GM04504 (cell line): ENCODE measurements around the gene PLEKHN1.

Experiments used
- DNase-seq: peaks from one replicate; pipeline ENCODE4 v3.0.0-alpha.2; 2012; ENCODE audit warnings: low read depth

Gene PLEKHN1

GRCh38 chr1:929712-930632 lies 36.3 kb upstream of the PLEKHN1 start:
- DNase-seq, result no peak

- no peak for DNase-seq
Observed at GRCh38 chr1:930633-931138, 35.6 kb upstream of the PLEKHN1 start.

- no peak for DNase-seq
Observed at GRCh38 chr1:931380-932172, 34.7 kb upstream of the PLEKHN1 start.

GRCh38 chr1:932173-932510 lies 34.1 kb upstream of the PLEKHN1 start:
- DNase-seq, result no peak

GRCh38 chr1:932776-933602 lies 33.3 kb upstream of the PLEKHN1 start:
- DNase-seq, result no peak

- no peak for DNase-seq
Observed at GRCh38 chr1:933603-933940, 32.7 kb upstream of the PLEKHN1 start.

GRCh38 chr1:934991-935750 lies 31.1 kb upstream of the PLEKHN1 start:
- no peak for DNase-seq

- DNase-seq, result no peak
Observed at GRCh38 chr1:935751-936231, 30.5 kb upstream of the PLEKHN1 start.

- DNase-seq, result no peak
Observed at GRCh38 chr1:936348-937264, 29.7 kb upstream of the PLEKHN1 start.

GRCh38 chr1:937521-937920 lies 28.8 kb upstream of the PLEKHN1 start:
- DNase-seq, result no peak

GRCh38 chr1:938088-938683 lies 28.1 kb upstream of the PLEKHN1 start:
- no peak for DNase-seq

GRCh38 chr1:938711-939489 lies 27.4 kb upstream of the PLEKHN1 start:
- DNase-seq, result no peak

- no peak for DNase-seq
Observed at GRCh38 chr1:939511-940106, 26.7 kb upstream of the PLEKHN1 start.

GRCh38 chr1:940107-941014 lies 25.9 kb upstream of the PLEKHN1 start:
- no peak for DNase-seq

- DNase-seq, result no peak
Observed at GRCh38 chr1:941015-941587, 25.2 kb upstream of the PLEKHN1 start.

GRCh38 chr1:941588-942383 lies 24.5 kb upstream of the PLEKHN1 start:
- DNase-seq, result peak; percentile 54
